HepG2 (cell line): ENCODE results near the gene STKLD1. TPM values are rescaled to one million over a fixed set of nuclear protein-coding genes. Genes with fewer than 3 reads are reported as not detected.

Source experiments
- HDAC6 ChIP-seq: fragments of 200-600 bp; sonication (generic); IDR thresholded peaks from 2 replicates; pipeline ENCODE4 v1.7.0; 2017; ENCODE audit warnings: mild to moderate bottlenecking, antibody characterized with exemption, low read length, low read depth
- MLX ChIP-seq: IDR thresholded peaks from 2 replicates; pipeline ENCODE4 v1.6.1; 2016
- SP2 ChIP-seq: sonication (generic); formaldehyde crosslinking; IDR thresholded peaks from 2 replicates; pipeline ENCODE4 v1.5.1; 2020; ENCODE audit warnings: mild to moderate bottlenecking, missing genetic modification reagents
- SSRP1 ChIP-seq: IDR thresholded peaks from 2 replicates; pipeline ENCODE4 v1.6.1; 2016; ENCODE audit warnings: control low read depth
- TCF12 ChIP-seq, 2 experiments: fragments of 450-650 bp in 1 of 2; sonication (generic) in 1 of 2; formaldehyde crosslinking in 1 of 2; IDR thresholded peaks; 2 replicates each; pipeline versions ENCODE4 v1.6.1 to v1.8.0; 2017 to 2022; ENCODE audit warnings: antibody characterized with exemption in 1 of 2, mild to moderate bottlenecking in 1 of 2, missing genetic modification reagents in 1 of 2, moderate library complexity in 1 of 2
- ZBTB46 ChIP-seq: sonication (generic); formaldehyde crosslinking; IDR thresholded peaks from 2 replicates; pipeline ENCODE4 v1.4.0; 2020; ENCODE audit warnings: mild to moderate bottlenecking, missing genetic modification reagents, borderline replicate concordance
- ZFAT ChIP-seq: sonication (generic); formaldehyde crosslinking; conservative IDR thresholded peaks from 2 replicates; pipeline ENCODE4 v1.8.1; 2023; ENCODE audit warnings: missing genetic modification reagents, inconsistent platforms
- ZNF296 ChIP-seq: sonication (generic); formaldehyde crosslinking; conservative IDR thresholded peaks from 2 replicates; pipeline ENCODE4 v1.5.0; 2020; ENCODE audit warnings: mild to moderate bottlenecking, missing genetic modification reagents
- polyA plus RNA-seq, 8 experiments: library from polyadenylated mRNA; depleted of rRNA in 3 of 8; stranded (reverse) in 7 of 8; unstranded in 1 of 8; fragments of >200 nt; fragmentation: Illumina TruSeq in 4 of 8; extraction: Trizol in 4 of 8; gene quantifications; 2 replicates each; pipeline versions ENCODE4 v1.2.1 to v1.2.3, GENCODE V29; 2011 to 2016; ENCODE audit warnings: low read depth in 4 of 8, missing spikeins in 1 of 8, mixed read lengths in 1 of 8; ENCODE audit not compliant: insufficient read depth in 1 of 8
- total RNA-seq, 5 experiments: library from RNA; depleted of rRNA; stranded (reverse); fragments of >200 nt; fragmentation: Illumina TruSeq; extraction: Trizol; gene quantifications; 2 replicates each; pipeline ENCODE4 v1.2.3, GENCODE V29; 2016; ENCODE audit warnings: low read depth in 1 of 5
- TF ChIP-seq, protein P1 (sequence below): sonication (generic); formaldehyde crosslinking; IDR thresholded peaks from 2 replicates; pipeline ENCODE4 v1.4.0; 2020; ENCODE audit warnings: missing genetic modification reagents, borderline replicate concordance
- TF ChIP-seq, protein P2 (sequence below): sonication (generic); formaldehyde crosslinking; IDR thresholded peaks from 2 replicates; pipeline ENCODE4 v1.5.0; 2020; ENCODE audit warnings: mild to moderate bottlenecking, missing genetic modification reagents
- TF ChIP-seq, protein P3 (sequence below): sonication (generic); formaldehyde crosslinking; IDR thresholded peaks from 2 replicates; pipeline ENCODE4 v1.4.0; 2020; ENCODE audit warnings: missing genetic modification reagents

STKLD1 gene
- total and polyA plus RNA-seq, 2 of the 13 experiments (the other 11 are each of a cell fraction or from before 2014, with no cell fraction given), result 1.5 to 2.2 TPM

GRCh38 chr9:133335924-133336811 is 40.0 kb upstream of the STKLD1 start, which contains the start of gene SURF6 (continued):
- TF ChIP-seq, protein P1, sequence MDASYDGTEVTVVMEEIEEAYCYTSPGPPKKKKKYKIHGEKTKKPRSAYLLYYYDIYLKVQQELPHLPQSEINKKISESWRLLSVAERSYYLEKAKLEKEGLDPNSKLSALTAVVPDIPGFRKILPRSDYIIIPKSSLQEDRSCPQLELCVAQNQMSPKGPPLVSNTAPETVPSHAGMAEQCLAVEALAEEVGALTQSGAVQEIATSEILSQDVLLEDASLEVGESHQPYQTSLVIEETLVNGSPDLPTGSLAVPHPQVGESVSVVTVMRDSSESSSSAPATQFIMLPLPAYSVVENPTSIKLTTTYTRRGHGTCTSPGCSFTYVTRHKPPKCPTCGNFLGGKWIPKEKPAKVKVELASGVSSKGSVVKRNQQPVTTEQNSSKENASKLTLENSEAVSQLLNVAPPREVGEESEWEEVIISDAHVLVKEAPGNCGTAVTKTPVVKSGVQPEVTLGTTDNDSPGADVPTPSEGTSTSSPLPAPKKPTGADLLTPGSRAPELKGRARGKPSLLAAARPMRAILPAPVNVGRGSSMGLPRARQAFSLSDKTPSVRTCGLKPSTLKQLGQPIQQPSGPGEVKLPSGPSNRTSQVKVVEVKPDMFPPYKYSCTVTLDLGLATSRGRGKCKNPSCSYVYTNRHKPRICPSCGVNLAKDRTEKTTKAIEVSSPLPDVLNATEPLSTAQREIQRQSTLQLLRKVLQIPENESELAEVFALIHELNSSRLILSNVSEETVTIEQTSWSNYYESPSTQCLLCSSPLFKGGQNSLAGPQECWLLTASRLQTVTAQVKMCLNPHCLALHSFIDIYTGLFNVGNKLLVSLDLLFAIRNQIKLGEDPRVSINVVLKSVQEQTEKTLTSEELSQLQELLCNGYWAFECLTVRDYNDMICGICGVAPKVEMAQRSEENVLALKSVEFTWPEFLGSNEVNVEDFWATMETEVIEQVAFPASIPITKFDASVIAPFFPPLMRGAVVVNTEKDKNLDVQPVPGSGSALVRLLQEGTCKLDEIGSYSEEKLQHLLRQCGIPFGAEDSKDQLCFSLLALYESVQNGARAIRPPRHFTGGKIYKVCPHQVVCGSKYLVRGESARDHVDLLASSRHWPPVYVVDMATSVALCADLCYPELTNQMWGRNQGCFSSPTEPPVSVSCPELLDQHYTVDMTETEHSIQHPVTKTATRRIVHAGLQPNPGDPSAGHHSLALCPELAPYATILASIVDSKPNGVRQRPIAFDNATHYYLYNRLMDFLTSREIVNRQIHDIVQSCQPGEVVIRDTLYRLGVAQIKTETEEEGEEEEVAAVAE, result peak; percentile 83; the same call in 1 of the 2 replicates
- TF ChIP-seq ZBTB46 (0 out of 2 replicates have a peak, but pooled peaks have one; percentile 25), ZNF296 (CRISPR knock-in tag) (peak; percentile 29; the same call in 1 of the 2 replicates), TCF12 (IDR thresholded peaks at IDR 0.05) (no peak), TCF12 (CRISPR knock-in tag; IDR thresholded peaks at IDR 0.05) (0 out of 2 replicates have a peak, but pooled peaks have one; percentile 28), MLX (CRISPR knock-in tag) (peak; percentile 73), HDAC6 (no peak), SSRP1 (CRISPR knock-in tag) (no peak; the same call in 1 of the 2 replicates), SP2 (CRISPR knock-in tag) (peak; percentile 83), ZFAT (CRISPR knock-in tag) (no peak)
- TF ChIP-seq, protein P2, sequence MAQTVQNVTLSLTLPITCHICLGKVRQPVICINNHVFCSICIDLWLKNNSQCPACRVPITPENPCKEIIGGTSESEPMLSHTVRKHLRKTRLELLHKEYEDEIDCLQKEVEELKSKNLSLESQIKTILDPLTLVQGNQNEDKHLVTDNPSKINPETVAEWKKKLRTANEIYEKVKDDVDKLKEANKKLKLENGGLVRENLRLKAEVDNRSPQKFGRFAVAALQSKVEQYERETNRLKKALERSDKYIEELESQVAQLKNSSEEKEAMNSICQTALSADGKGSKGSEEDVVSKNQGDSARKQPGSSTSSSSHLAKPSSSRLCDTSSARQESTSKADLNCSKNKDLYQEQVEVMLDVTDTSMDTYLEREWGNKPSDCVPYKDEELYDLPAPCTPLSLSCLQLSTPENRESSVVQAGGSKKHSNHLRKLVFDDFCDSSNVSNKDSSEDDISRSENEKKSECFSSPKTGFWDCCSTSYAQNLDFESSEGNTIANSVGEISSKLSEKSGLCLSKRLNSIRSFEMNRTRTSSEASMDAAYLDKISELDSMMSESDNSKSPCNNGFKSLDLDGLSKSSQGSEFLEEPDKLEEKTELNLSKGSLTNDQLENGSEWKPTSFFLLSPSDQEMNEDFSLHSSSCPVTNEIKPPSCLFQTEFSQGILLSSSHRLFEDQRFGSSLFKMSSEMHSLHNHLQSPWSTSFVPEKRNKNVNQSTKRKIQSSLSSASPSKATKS (CRISPR knock-in tag), result peak; percentile 52; the same call in 1 of the 2 replicates
- TF ChIP-seq, protein P3, sequence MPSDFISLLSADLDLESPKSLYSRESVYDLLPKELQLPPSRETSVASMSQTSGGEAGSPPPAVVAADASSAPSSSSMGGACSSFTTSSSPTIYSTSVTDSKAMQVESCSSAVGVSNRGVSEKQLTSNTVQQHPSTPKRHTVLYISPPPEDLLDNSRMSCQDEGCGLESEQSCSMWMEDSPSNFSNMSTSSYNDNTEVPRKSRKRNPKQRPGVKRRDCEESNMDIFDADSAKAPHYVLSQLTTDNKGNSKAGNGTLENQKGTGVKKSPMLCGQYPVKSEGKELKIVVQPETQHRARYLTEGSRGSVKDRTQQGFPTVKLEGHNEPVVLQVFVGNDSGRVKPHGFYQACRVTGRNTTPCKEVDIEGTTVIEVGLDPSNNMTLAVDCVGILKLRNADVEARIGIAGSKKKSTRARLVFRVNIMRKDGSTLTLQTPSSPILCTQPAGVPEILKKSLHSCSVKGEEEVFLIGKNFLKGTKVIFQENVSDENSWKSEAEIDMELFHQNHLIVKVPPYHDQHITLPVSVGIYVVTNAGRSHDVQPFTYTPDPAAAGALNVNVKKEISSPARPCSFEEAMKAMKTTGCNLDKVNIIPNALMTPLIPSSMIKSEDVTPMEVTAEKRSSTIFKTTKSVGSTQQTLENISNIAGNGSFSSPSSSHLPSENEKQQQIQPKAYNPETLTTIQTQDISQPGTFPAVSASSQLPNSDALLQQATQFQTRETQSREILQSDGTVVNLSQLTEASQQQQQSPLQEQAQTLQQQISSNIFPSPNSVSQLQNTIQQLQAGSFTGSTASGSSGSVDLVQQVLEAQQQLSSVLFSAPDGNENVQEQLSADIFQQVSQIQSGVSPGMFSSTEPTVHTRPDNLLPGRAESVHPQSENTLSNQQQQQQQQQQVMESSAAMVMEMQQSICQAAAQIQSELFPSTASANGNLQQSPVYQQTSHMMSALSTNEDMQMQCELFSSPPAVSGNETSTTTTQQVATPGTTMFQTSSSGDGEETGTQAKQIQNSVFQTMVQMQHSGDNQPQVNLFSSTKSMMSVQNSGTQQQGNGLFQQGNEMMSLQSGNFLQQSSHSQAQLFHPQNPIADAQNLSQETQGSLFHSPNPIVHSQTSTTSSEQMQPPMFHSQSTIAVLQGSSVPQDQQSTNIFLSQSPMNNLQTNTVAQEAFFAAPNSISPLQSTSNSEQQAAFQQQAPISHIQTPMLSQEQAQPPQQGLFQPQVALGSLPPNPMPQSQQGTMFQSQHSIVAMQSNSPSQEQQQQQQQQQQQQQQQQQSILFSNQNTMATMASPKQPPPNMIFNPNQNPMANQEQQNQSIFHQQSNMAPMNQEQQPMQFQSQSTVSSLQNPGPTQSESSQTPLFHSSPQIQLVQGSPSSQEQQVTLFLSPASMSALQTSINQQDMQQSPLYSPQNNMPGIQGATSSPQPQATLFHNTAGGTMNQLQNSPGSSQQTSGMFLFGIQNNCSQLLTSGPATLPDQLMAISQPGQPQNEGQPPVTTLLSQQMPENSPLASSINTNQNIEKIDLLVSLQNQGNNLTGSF (CRISPR knock-in tag), result 0 out of 2 replicates have a peak, but pooled peaks have one; percentile 20
